NCI-H1436 treated with DMSO at 0.1 percent for 48 hours (cell line): ENCODE data around the gene NUTF2.
"Not testable (repeated sequence)": the region's sequence is repeated elsewhere in the genome, so short reads cannot be mapped to it uniquely, and the experiment has no call there.

Source experiments
- DNase-seq: peaks from one replicate; lab custom pipeline; 2025; lab: John Stamatoyannopoulos, UW

NUTF2 gene

DNA sequence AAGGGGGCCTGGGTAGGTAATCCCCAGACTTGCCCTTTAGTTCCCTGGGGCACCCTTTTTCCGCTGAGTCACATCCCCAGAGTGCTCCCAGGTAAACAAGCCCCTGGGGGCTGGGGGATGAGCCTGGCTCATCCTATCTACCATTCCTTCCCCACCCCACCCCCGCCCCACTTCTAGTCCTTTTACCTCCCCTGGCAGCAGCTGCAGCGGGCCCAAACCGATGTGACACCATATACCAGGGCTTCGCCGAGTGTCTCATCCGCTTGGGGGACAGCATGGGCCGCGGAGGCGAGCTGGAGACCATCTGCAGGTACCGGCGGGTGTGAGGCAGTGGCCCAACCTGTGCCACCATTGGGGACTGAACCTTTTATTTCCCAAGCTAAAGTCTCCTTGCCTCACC lies 38.8 kb downstream of the NUTF2 start:
- no peak for DNase-seq

DNA sequence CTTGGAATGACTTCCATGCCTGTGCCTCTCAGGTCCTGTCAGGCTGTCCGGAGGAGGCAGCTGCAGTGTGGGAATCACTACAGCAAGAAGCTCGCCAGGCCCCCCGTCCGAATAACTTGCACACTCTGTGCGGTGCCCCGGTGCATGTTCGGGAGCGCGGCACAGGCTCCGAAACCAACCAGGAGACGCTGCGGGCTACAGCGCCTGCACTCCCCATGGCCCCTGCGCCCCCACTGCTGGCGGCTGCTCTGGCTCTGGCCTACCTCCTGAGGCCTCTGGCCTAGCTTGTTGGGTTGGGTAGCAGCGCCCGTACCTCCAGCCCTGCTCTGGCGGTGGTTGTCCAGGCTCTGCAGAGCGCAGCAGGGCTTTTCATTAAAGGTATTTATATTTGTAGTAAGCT lies 39.2 kb downstream of the NUTF2 start:
- DNase-seq, result no peak

DNA sequence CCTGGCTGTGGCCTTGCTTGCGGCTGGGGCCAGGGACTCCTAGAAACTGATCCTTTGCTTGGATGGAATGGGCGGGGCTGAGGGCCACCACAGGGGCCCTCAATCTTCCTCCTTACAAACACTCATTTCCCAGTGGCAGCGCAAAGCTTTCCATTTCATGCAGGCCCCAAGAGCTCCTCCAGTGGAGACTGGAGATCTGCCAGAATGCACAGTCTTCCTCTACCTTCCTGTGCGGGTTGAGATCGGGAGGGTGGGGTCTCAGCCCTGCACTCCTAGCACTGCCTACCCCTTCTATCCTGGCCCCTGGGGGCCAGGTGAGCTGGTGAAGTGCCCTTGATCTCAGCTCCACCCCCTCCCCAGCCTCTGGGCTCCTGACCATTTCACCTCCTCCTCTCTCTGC lies 39.7 kb downstream of the NUTF2 start:
- DNase-seq, result no peak

DNA sequence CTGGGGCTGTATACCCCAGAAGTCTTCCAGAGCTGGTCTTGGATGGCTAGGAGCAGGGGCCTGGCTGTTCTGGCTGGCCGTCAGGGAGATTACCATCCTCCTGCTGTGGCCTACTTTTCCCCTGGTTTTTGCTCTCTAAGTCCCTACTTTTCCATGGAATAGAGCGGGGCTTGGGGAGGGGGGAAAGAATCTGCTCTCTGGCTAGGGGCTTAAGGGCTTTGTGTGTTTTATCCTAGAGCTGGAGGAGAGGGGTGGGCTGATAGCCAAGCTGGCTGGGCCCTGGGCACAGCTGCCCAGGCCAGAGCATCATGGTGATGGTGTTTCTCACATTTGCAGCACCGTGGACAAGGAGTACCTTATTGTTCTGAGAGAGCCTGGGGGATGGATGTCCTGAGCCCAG lies 41.6 kb downstream of the NUTF2 start:
- no peak for DNase-seq

DNA sequence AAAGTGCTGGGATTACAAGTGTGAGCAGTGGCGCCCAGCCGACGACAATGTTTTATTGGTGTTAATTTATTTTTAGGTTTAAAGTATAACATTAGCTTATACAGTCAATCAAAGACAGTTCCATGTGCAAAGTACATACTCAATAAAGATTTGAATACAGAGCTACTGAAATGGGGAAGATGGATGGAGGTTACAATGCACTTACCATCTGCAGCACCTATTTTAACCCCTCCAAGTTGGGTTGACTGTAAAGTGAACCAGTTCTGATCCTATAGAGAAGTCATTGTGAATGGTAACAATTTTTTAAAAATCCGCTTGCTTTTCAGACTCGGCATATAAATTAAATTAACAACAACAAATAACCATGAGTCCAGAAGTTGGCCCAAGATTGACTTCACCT lies 45.6 kb downstream of the NUTF2 start:
- no peak for DNase-seq

DNA sequence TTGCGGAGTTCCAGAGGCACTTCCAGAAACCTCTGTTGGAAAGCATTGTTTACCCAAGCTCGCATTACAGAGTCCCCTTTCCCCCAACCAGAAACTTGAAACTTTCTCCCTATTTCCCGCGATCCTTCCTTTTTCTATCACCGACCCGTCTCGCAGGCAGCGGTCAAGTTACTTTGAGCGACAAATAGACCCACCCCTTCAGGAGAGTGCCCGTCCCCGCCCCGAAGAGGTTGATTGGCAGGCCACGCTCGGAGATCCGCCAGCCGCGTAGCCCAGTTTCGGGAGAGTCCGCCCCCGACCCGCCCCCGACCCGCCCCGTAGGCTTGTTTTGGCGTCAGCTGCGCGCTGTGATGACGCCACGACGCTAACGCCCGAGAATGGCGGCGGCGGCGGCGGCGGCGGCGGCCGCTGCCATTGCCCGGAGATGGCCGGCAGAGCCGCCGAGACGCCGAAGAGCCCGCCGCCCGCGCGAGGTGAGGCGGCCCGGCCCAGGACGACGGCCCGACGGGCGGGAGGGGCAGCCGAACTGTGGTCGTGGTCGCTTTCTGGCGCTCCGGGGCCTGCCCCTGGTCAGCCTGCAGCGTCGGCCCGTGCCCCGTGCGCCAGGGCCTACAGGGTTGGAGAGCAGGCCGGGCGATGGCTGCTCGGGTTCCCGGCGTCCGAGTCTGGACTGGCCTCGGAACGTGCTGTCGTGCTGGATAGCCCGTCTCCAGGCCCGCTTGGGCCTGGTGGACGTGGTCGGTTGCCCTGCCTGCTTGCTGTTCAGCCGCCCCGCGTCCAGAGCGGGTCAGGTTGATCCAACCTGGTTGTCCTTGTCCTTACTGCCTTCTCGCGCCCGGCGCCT lies 46.4 kb downstream of the NUTF2 start, which contains the start of gene PSKH1:
Gene PSKH1 (plus strand): TSS at position 356 of the 844 bp plus-strand sequence. CDS start 15,496 bp downstream, outside the sequence.
- DNase-seq, result peak; percentile 76

DNA sequence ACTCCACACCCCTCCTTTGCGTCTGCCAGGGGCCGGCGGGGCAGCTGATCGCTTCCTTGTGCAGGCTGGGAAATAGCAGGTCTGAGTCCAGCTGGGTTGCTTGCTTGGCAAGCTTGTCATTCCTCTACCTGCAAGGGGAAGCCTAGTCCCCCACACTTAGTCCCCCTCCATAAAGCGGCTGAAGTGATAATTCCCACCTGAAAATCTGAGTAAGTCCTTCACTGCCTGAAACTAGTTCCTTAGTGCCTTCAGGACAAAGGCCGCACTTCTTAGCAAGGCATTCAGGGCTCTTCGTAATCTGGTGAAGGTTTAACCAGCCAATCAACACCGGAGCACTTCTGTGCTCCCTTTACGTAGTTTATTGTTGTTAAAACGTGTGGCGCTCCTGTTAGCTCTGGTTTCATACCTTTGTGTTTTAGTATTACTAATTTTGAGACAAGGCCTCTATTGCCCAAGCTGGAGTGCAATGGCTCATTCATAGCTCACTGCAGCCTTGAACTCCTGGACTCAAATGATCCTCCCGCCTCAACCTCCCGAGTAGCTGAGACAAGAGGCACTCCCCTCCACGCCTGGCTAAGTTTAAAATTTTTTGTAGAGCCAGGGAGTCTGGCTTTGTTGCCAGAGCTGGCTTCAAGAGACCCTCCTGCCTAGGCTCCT lies 47.1 kb downstream of the NUTF2 start:
- no peak for DNase-seq

DNA sequence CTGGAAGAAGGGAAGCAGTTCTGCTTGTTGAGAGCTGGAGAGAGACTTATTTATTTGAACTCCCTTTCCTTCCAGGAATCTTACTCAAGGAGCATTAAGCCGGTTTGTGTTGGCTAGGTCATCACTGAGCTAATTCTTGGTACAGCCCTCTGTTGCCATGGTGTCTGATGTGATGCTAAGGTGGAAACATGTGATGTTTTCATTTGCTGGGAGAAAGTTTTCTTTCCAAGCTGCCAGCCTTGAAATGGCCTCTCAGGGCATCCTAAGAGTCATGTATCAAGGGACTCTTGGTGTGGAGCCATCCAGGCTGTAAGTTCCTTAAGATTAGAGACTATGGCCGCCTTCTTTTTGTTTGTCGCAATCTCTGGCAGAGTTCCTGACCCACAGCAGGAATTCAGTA lies 50.5 kb downstream of the NUTF2 start:
- no peak for DNase-seq

DNA sequence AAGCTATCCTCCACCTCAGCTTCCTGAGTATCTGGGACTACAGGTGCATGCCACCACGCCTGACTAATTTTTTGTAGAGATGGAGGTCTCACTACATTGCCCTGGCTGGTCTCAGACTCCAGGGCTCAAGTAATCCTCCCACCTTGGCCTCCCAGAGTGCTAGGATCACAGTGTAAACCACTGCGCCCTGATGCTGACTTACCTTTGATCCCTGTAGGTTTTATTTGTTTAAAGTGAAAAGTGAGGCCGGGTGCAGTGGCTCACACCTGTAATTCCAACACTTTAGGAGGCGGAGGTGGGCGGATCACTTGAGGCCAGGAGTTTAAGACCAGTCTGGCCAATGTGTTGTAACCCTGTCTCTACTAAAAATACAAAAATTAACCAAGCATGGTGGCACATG lies 55.0 kb downstream of the NUTF2 start:
- DNase-seq, result no peak

DNA sequence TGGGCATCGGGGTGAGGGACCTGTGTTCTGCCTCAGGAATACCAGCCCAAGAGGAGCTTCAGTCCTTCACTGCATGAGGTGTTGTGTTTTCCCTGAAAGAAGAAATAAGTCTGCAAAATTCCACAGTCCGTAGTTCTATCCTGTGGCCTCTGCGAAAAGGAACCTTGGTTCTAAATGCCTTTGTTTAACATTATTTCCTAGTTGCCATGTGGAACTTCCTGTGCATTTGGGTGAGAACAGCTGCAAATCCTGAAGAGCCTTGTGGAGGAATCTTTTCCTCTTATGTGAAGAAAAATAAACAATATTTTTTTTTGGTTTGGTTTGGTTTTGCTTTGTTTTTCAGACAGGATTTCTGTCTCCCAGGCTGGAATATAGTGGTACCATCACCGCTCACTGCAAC lies 56.1 kb downstream of the NUTF2 start:
- DNase-seq, result no peak

DNA sequence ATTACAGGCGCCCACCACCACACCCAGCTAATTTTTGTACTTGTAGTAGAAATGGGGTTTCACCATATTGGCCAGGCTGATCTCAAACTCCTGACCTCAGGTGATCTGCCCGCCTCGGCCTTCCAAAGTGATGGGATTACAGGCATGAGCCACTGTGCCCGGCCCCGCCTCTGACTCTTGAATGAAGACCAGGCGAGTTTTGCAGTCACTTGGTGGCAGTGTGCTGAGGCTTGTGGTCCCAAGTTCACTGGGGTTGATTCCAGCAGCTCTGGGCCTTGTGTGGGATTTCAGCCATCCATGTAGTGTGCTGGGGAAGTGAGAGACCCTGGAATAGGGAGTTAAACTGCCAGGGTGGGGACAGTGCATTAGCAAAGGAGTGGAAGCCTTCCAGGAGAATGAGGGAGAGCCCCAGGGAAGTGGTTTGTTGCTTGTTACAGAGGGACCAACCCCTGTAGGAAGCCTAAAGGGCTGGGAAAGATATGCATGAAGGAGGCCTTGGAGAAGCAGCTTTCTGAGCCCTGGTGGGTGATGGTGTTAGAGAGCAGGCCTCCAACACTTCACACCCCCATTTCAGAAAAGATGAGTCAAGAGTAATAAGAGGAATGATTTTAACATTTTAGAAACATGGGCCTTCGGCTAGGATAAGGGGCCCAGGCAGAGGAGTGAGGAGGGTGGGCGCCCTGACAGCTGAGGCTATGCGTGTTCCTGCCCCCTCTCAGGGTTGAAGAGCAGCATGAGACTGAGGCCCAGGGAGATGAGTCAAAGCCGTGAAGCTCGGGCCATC lies 60.9 kb downstream of the NUTF2 start:
- DNase-seq, result no peak

DNA sequence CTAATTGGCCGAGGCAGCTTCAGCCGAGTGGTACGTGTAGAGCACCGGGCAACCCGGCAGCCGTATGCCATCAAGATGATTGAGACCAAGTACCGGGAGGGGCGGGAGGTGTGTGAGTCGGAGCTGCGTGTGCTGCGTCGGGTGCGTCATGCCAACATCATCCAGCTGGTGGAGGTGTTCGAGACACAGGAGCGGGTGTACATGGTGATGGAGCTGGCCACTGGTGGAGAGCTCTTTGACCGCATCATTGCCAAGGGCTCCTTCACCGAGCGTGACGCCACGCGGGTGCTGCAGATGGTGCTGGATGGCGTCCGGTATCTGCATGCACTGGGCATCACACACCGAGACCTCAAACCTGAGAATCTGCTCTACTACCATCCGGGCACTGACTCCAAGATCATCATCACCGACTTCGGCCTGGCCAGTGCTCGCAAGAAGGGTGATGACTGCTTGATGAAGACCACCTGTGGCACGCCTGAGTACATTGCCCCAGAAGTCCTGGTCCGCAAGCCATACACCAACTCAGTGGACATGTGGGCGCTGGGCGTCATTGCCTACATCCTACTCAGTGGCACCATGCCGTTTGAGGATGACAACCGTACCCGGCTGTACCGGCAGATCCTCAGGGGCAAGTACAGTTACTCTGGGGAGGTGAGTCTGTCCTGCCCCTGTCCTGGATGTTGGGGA lies 62.5 kb downstream of the NUTF2 start:
- DNase-seq, result no peak

DNA sequence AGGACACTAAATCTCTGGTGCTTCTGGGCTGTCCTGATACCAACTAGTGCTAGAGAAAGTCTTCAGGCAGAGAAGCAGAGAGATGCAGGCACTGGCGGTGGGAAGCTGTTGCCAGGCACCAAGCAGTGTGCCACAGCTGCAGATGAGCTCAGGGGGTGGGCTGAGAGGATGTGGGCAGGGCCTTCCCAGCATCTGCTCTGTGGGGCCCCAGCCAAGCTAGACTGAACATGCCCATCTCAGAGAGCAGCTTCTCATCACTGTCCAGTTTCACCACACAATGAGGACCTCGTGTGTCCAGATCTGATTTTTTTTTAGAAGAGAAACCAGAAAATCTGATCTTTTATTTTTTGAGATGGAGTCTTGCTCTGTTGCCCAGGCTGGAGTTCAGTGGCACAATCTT lies 63.4 kb downstream of the NUTF2 start:
- no peak for DNase-seq

DNA sequence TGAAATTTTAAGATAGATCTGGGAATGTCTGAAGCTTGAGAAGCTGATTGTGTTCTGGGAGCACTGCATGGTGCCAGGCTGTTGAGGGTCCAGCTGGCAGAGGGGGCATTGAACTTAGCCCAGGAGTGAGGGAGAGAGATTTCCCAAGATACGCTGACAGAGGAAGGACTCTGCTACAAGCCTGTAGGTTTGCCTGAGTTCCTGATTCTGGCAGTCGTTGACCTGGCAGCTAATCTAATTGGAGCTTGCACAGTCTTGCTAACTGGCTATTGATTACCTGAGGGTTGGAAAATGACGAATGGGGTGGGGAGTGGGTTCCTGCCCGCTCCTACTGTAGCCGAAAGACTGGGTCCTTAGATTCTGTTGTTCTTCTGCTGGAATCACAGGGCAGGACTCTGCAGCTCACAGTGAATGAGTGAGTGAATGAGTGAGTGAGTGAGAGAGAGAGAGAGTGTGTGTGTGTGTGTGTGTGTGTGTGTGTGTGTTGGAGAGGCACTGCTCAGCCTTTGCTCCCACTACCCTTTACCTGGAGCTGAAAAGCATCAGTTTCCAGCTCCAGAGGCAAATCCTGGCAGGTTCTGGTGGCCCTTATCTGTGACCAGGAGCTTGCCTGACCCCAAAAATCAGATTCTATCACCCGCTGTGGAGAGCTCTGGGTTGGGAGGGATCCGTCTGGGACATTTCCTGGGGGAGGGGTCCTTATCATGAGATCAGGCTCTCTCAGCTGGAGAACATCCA lies 68.2 kb downstream of the NUTF2 start:
- no peak for DNase-seq

DNA sequence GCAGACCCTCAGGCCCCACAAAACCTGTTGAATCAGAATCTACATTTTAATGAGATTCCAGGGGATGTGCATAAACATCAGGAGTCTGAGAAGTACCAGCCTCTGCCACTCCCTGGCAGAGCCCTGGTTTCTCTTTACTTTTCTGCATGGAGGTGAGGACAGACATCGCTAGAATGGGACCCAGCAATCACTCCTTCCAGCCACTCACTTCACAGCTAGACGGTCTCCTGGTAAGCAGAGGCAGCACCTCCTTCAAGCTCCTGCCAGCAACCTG lies 68.7 kb downstream of the NUTF2 start:
- not testable (repeated sequence) for DNase-seq

DNA sequence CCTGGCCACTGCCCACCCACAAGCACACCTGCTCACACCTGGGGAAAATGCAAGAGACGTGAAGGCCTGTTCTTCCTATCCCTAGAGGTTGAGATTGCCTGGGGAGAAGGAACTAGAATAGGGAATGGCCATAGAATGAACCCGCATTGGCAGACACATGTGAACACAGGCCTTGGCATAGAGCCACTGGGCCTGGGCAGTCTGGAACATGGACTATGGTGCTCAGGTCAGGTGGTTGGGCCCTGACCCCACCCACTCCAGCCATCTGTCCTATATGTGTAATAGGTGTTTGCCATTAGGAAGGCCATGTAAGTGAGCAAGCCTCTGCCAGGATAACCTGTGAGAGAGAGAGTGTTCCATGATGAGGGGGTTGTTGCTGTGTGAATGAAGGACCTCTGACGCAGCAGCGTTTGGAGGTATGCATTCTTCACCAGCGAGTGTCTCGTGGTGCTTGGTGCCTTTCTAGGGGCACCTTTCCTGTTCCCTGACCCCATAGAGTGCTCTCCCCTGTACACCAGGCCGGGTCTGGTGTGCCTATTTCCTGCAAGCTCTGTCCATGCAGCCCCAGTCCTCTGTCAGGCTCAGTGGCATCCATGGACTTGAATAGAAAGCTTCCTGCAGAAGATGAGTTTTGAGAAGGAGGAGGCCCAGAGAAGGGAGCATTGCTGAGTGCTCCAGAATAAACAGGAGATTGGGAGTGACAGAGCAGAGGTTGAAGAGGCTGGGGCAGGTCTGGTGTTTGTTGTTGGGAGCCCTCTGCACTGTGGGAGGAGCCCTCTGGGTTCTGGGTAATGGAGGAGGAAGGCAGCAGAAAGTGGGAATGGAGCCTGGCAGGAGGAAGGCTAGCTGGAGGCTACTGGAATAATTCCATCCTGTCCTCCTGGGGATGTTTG lies 69.3 kb downstream of the NUTF2 start:
- DNase-seq, result no peak

DNA sequence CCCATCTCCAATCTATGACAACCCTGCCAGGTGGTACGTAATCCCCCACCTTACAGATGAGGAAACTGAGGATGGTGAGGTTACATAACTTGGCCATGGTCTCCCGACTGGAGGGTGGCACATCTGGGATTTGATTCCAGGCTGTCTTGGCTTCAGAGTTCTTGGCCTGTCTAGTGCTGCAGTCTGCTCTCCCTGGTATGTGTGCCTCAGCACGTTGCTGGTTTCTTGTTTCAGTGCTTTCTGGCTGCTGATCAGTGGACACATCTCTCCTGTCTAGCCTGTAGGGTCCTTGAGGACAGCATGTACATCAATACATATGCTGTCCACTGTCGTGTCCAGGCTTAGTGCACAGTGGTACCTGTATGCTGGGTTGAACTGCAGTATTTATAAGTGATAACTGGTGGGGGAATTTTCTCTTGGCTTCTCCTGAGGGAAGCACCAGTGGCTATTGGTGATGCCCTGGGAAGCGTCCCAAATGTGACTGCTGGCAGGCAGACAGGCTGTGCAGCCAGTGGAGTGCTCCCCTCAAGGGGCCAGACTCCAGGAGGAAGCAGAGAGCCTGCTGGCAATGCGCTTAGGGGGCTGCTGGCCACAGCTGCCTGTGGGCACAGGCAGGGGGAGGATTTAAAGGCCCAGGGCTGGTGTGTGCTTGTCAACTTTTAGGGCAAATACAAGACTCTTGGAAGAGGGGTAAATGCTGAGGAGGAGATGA lies 70.6 kb downstream of the NUTF2 start:
- DNase-seq, result no peak

DNA sequence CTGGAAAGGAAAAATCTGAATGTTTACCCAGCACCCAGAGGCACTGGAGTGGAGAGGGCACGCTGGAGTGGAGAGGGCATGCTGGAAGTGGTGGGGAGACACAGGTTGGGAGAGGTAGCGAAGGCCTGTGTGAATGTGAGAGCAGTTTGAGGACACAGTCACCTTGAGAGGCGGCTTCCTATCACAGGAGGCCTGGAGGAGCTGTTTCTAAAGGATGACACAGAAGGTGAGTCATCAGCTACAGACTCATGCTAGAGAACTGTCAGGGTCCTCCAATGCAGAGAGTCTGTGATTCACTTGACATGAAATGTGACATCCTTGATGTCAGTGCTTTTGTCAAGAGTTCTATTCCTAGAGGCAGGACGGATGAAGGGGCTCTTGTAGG lies 71.1 kb downstream of the NUTF2 start:
- DNase-seq, result no peak

DNA sequence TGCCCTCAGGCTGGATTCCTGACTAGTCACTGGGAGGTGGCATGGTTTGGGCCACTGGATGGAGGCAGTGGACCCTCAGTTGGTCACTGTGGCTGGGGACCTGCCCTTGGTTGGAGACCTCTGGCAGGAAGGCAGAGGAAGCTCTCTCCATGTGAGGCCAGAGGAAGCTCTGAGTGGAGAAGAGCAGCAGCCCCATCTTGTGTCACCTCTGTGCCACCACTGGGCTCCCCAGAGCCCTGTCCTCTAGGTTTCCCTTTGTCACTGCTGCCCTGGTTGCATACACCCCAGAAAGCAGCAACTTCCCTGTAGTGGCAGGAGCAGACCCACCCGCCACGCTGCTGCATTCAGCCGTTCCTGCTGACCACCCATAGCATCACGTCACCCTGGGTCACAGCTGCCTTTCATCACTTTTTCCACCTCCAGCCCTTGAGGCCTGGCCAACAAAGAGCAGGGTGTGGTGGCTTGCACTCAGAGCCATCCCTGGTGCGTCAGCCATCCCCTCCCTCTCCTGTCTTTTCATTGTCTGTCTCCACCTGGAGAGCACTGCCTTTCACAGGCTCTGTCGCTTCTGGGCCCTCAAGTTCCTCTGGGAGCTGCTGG lies 73.0 kb downstream of the NUTF2 start:
- DNase-seq, result no peak
